ENCODE measurements around the gene IDH3B. TPM values are rescaled to one million over a fixed set of nuclear protein-coding genes. Genes with fewer than 3 reads are reported as not detected.

The IDH3B gene
- total and polyA plus RNA-seq, 9 of the 15 experiments (the other 6 are each of a cell fraction or from before 2014, with no cell fraction given) = 91.7 to 224 (median 155) TPM

DNA sequence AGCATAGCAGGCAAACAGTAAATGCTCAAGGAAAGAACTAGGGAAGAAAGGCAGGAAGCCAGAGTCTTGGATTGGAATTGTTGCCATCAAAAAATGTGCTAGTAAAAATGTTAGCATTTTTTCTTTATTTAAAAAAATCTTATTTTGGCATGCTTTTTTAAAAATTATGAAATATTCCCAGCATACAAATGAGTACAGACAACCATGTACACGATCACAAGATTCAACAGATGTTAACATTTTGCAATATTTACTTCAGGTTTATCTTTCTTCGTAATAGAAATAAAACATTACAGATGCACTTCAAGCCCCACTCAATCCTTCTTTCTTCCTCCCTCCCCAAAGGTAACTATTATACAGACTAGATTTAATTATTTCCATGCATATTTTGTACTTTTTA, 39.0 kb downstream of the IDH3B start (continued):
- TF ChIP-seq, protein P1, sequence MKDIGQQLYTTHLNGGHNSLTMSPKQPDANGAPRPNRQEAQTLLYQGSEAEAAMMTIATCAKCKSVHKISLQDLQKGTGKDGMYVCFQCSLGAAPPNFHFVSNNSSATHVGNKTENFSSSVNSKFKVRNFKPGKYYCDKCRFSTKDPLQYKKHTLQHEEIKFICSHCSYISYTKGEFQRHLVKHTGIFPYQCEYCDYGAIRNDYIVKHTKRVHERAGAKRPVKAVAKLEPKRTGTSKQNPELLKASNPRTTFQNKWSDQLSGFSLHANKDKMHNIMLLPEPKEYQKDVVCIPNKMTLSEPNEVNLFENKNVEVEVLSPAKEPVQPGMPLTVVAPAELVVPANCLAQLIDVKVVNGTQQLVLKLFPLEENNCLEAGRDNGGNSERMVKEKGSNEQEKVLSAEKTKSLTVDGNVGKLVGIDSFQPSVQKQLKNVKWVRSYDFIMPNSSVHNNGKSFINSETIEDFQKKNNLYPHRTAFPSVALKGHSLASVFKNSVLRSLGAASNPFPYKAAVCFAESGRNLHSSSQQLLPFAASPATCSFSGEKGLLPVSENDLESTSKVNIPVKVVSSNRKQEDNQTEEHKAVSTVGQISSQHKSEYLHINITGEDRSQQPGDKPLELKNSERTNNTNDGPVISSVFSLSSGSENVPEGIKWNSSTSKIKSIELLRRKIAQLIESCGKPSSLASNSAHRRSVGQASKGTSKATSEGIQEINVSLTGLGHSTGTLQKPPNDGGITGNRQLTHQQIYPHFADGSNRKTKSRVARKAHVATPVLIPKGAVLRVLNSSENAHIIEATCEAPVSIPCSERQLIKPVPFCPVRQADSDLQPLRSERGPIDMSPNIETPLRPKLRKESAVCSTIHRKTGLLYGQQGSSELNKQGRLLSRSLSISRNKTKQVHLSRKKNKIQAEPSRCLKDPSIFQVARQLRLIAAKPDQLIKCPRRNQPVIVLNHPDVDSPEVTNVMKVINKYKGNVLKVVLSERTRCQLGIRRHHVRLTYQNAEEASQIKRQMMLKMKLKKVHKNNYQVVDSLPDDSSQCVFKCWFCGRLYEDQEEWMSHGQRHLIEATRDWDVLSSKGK (CRISPR knock-in tag; IDR thresholded peaks at IDR 0.05) = no peak
- TF ChIP-seq FOXP1 (CRISPR knock-in tag; IDR thresholded peaks at IDR 0.05) = no peak
- TF ChIP-seq STAG1 (CRISPR knock-in tag; IDR thresholded peaks at IDR 0.05; ENCODE audit: borderline replicate concordance) = no peak
- no peak for TF ChIP-seq HCFC1 (IDR thresholded peaks at IDR 0.05; ENCODE audit: low read depth, low read length)
- TF ChIP-seq ERF (CRISPR knock-in tag; IDR thresholded peaks at IDR 0.05) = no peak
- TF ChIP-seq RBM34 (IDR thresholded peaks at IDR 0.05; ENCODE audit: borderline replicate concordance, insufficient read depth, low read length) = no peak
- no peak for TF ChIP-seq CBX5 (IDR thresholded peaks at IDR 0.05; ENCODE audit: borderline replicate concordance, low read depth)

DNA sequence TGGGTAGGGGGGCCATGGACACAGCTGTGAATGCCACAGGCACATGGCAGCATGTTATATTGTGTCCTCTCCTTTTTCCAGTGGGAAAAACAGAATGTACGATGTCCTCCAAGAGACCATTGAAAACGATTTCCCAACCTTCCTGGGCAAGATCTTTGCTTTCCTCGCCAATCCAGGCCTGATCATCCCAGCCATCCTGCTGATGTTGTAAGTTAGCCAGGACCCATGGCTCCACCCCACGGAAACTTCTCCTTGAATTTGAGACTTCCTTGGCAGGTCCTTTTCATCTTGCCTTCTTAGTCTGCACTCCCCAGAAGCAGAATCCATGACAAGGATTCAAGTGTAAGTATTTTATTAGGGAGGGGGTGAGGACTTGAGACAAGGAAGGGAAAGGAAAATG, 39.8 kb downstream of the IDH3B start:
- Histone ChIP-seq H3K4me2 (ENCODE audit: insufficient read depth, low read length) (no peak overlapping the region), H3K4me1 (replicated peaks in 1 of 2; ENCODE audit: control insufficient read depth in 2 of 2, insufficient read depth in 2 of 2, low read length in 2 of 2) (no peaks in the 10 kb centered on the region), H3K9me1 (ENCODE audit: control insufficient read depth, insufficient read depth, low read length) (no peaks in the 10 kb centered on the region), H4K20me1 (replicated peaks; ENCODE audit: control insufficient read depth, insufficient read depth, low read length) (no peaks in the 10 kb centered on the region), H3K9me3 (replicated peaks; ENCODE audit: control insufficient read depth, insufficient read depth, low read depth, low read length) (no peaks in the 10 kb centered on the region), H3K4me3 (no peak overlapping the region), H3K27ac (ENCODE audit: extremely low read depth, low read depth, low read length) (no peak overlapping the region), H3K9ac (ENCODE audit: insufficient read depth in 1 of 2, low read depth in 2 of 2, low read length in 2 of 2) (no peak overlapping the region), H3K36me3 (ENCODE audit: control insufficient read depth, insufficient read depth, low read length) (no peaks in the 10 kb centered on the region), H3K79me2 (ENCODE audit: control insufficient read depth, insufficient read depth, low read length) (no peaks in the 10 kb centered on the region), H2AFZ (ENCODE audit: low read depth, low read length) (no peak overlapping the region), H3K27me3 (ENCODE audit: control insufficient read depth in 2 of 2, insufficient read depth in 2 of 2, low read length in 2 of 2) (peaks cover 10 to 11% of the 10 kb centered on the region in 2 experiments; a peak in 3 of 5 replicates)
- CTCF ChIA-PET (ENCODE audit: low intra/inter-chr PET ratio) = no interaction called here
- FAIRE-seq (no peak), DNase-seq (ENCODE audit: extremely low read depth in 1 of 4, low spot score in 3 of 4) (no peak), ATAC-seq (no peak)
- WGBS (ENCODE audit: insufficient coverage, low coverage, missing lambda C conversion rate) = 3% methylated on average over 4 of the region's 4 CpGs
- no peak for TF ChIP-seq TSC22D4 (tag; IDR thresholded peaks at IDR 0.05)
- TF ChIP-seq MXI1 (IDR thresholded peaks at IDR 0.05; ENCODE audit: low read depth, low read length) = no peak
- TF ChIP-seq, protein P2, sequence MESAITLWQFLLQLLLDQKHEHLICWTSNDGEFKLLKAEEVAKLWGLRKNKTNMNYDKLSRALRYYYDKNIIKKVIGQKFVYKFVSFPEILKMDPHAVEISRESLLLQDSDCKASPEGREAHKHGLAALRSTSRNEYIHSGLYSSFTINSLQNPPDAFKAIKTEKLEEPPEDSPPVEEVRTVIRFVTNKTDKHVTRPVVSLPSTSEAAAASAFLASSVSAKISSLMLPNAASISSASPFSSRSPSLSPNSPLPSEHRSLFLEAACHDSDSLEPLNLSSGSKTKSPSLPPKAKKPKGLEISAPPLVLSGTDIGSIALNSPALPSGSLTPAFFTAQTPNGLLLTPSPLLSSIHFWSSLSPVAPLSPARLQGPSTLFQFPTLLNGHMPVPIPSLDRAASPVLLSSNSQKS (CRISPR knock-in tag; IDR thresholded peaks at IDR 0.05) = no peak
- TF ChIP-seq, protein P3, sequence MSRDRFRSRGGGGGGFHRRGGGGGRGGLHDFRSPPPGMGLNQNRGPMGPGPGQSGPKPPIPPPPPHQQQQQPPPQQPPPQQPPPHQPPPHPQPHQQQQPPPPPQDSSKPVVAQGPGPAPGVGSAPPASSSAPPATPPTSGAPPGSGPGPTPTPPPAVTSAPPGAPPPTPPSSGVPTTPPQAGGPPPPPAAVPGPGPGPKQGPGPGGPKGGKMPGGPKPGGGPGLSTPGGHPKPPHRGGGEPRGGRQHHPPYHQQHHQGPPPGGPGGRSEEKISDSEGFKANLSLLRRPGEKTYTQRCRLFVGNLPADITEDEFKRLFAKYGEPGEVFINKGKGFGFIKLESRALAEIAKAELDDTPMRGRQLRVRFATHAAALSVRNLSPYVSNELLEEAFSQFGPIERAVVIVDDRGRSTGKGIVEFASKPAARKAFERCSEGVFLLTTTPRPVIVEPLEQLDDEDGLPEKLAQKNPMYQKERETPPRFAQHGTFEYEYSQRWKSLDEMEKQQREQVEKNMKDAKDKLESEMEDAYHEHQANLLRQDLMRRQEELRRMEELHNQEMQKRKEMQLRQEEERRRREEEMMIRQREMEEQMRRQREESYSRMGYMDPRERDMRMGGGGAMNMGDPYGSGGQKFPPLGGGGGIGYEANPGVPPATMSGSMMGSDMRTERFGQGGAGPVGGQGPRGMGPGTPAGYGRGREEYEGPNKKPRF (IDR thresholded peaks at IDR 0.05; ENCODE audit: low read depth, low read length) = no peak
- TF ChIP-seq ZNF3 (CRISPR knock-in tag; IDR thresholded peaks at IDR 0.05) = no peak
- TF ChIP-seq EP400 (IDR thresholded peaks at IDR 0.05) = no peak
- no peak for TF ChIP-seq LCOR (CRISPR knock-in tag; IDR thresholded peaks at IDR 0.05)
- no peak for TF ChIP-seq HDAC2 (IDR thresholded peaks at IDR 0.05)
- POLR2A ChIA-PET = interaction anchor here (1.4 kb wide), 1 partner anchor 12 kb away, joined by 4 read pairs; no protein-coding TSS in a partner anchor
- intact Hi-C loops (cut with micrococcal nuclease) (no loop called here), in situ Hi-C loops (cut with MboI) (no loop called here)
- BruUV-seq (replicated peaks) = no TSS peak

Measured in K562 (cell line).